Caco-2 (cell line): Measurements from ENCODE around the gene TMEM232. TPM values are rescaled to one million over a fixed set of nuclear protein-coding genes. Genes with fewer than 3 reads are reported as not detected.

Experiments
- BruUV-seq: library from RNA; stranded (reverse); fragments of 400-500 nt; replicated peaks from 2 replicates; lab custom pipeline; 2021; lab: Mats Ljungman, UMichigan
- CTCF ChIA-PET: fragments of 300-600 bp; sonication (Branson Sonifier 250); formaldehyde crosslinking; loops from one replicate; lab custom pipeline; 2022; ENCODE audit warnings: antibody characterized with exemption; lab: Charles Lee
- POLR2A ChIA-PET: fragments of 300-600 bp; sonication (Branson Sonifier 250); formaldehyde crosslinking; loops from one replicate; lab custom pipeline; 2022; ENCODE audit warnings: antibody characterized with exemption; lab: Charles Lee
- DNase-seq, 2 experiments: peaks; one replicate each; pipeline versions ENCODE4 v3.0.0 to v3.0.0-alpha.2; 2020 to 2022
- H3K27me3 ChIP-seq: replicated peaks from 2 replicates; pipeline ENCODE4 v1.6.0; 2011; ENCODE audit warnings: low read length; ENCODE audit not compliant: control insufficient read depth, insufficient read depth
- H3K36me3 ChIP-seq: 2 replicates; pipeline ENCODE4 v1.5.1; 2011; ENCODE audit warnings: low read length; ENCODE audit not compliant: control insufficient read depth, insufficient read depth
- H3K4me1 ChIP-seq: fragments of 250-450 bp; sonication (Bioruptor Pico); 2 replicates; pipeline ENCODE4 v1.5.1; 2020; ENCODE audit warnings: mild to moderate bottlenecking
- H3K4me3 ChIP-seq: 2 replicates; pipeline ENCODE4 v1.5.1; 2011; ENCODE audit warnings: low read depth, mild to moderate bottlenecking, control low read depth, low read length
- H3K9me3 ChIP-seq: fragments of 250-450 bp; sonication (Bioruptor Pico); 2 replicates; pipeline ENCODE4 v1.5.1; 2020; ENCODE audit warnings: mild to moderate bottlenecking, moderate library complexity
- H3K27ac Mint-ChIP-seq: one replicate; pipeline ENCODE4 v1.8.0; 2022; ENCODE audit warnings: mixed read lengths; ENCODE audit not compliant: unreplicated experiment
- H3K27me3 Mint-ChIP-seq: one replicate; pipeline ENCODE4 v1.8.0; 2022; ENCODE audit warnings: mixed read lengths; ENCODE audit not compliant: insufficient read depth, unreplicated experiment
- H3K36me3 Mint-ChIP-seq: one replicate; pipeline ENCODE4 v1.8.0; 2022; ENCODE audit warnings: mild to moderate bottlenecking, mixed read lengths; ENCODE audit not compliant: insufficient read depth, unreplicated experiment
- H3K4me1 Mint-ChIP-seq: one replicate; pipeline ENCODE4 v1.8.0; 2022; ENCODE audit warnings: low read depth, mixed read lengths; ENCODE audit not compliant: unreplicated experiment
- H3K4me3 Mint-ChIP-seq: one replicate; pipeline ENCODE4 v1.8.0; 2022; ENCODE audit warnings: mild to moderate bottlenecking, moderate library complexity, mixed read lengths; ENCODE audit not compliant: unreplicated experiment
- H3K9me3 Mint-ChIP-seq: one replicate; pipeline ENCODE4 v1.8.0; 2022; ENCODE audit warnings: mixed read lengths; ENCODE audit not compliant: unreplicated experiment
- CTCF ChIP-seq, 2 experiments: fragments of 200-600 bp in 1 of 2; IDR thresholded peaks; 1 replicate in 1 of 2; 2 replicates in 1 of 2; pipeline versions ENCODE4 v1.5.1 to v1.8.0; 2011 to 2022; ENCODE audit warnings: antibody characterized with exemption in 1 of 2, control low read depth in 1 of 2, inconsistent platforms in 1 of 2, low read depth in 1 of 2, low read length in 1 of 2, mild to moderate bottlenecking in 1 of 2, moderate library complexity in 1 of 2; ENCODE audit not compliant: insufficient read depth in 1 of 2, severe bottlenecking in 1 of 2, unreplicated experiment in 1 of 2
- intact Hi-C: fragments of 100-400 bp; cut with micrococcal nuclease; formaldehyde crosslinking; loops from one replicate; pipeline ENCODE4 v1.10.0; 2022; ENCODE audit not compliant: unreplicated experiment
- total RNA-seq: library from RNA; stranded (reverse); gene quantifications from 2 replicates; pipeline ENCODE4 v1.2.3, GENCODE V29; 2022

The TMEM232 gene
- total RNA-seq, 1 experiment from 2014 or later: 0.34 TPM

- intact Hi-C loops: no loop called here
- BruUV-seq: no TSS peak
Measured at GRCh38 chr5:110612794-110613247, 113.7 kb downstream of the TMEM232 start.

GRCh38 chr5:110611817-110612216 is 114.7 kb downstream of the TMEM232 start:
- Mint-ChIP-seq H3K27me3 (peaks cover 12% of the 10 kb centered on the region), H3K4me3 (no peak overlapping the region), H3K36me3 (no peaks in the 10 kb centered on the region), H3K4me1 (no peaks in the 10 kb centered on the region), H3K9me3 (no peaks in the 10 kb centered on the region), H3K27ac (no peak overlapping the region)
- Histone ChIP-seq H3K4me1 (no peaks in the 10 kb centered on the region), H3K27me3 (no peaks in the 10 kb centered on the region), H3K4me3 (no peak overlapping the region), H3K36me3 (no peaks in the 10 kb centered on the region), H3K9me3 (peaks cover 16% of the 10 kb centered on the region)
- intact Hi-C loops: no loop called here
- DNase-seq: no peak
- no peak for TF ChIP-seq CTCF (IDR thresholded peaks at IDR 0.05; ENCODE audit: insufficient read depth in 1 of 2, low read depth in 1 of 2, low read length in 1 of 2, severe bottlenecking in 1 of 2, unreplicated experiment in 1 of 2)
- no TSS peak for BruUV-seq
- ChIA-PET POLR2A (no interaction called here), CTCF (no interaction called here)

More at GRCh38 chr5:110612794-110613247, 113.7 kb downstream of the TMEM232 start:
- H3K36me3 ChIP-seq: no peaks in the 10 kb centered on the region
- no peaks in the 10 kb centered on the region for H3K36me3 Mint-ChIP-seq
- POLR2A ChIA-PET: no interaction called here
- no peaks in the 10 kb centered on the region for H3K9me3 Mint-ChIP-seq
- CTCF ChIA-PET: no interaction called here
- H3K4me1 Mint-ChIP-seq: no peaks in the 10 kb centered on the region
- no peaks in the 10 kb centered on the region for H3K4me1 ChIP-seq
- H3K27me3 ChIP-seq: no peaks in the 10 kb centered on the region
- H3K4me3 ChIP-seq: no peak overlapping the region
- no peak overlapping the region for H3K4me3 Mint-ChIP-seq
- TF ChIP-seq CTCF (IDR thresholded peaks at IDR 0.05; ENCODE audit: insufficient read depth in 1 of 2, low read depth in 1 of 2, low read length in 1 of 2, severe bottlenecking in 1 of 2, unreplicated experiment in 1 of 2): no peak
- no peak for DNase-seq
- peaks cover 16% of the 10 kb centered on the region for H3K9me3 ChIP-seq
- H3K27me3 Mint-ChIP-seq: peaks cover 12% of the 10 kb centered on the region
- no peak overlapping the region for H3K27ac Mint-ChIP-seq

GRCh38 chr5:110594866-110595265 is 131.6 kb downstream of the TMEM232 start:
- no peaks in the 10 kb centered on the region for H3K27me3 Mint-ChIP-seq
- H3K27ac Mint-ChIP-seq: no peak overlapping the region
- POLR2A ChIA-PET: no interaction called here

More at GRCh38 chr5:110594866-110595265, 131.6 kb downstream of the TMEM232 start:
- TF ChIP-seq CTCF (IDR thresholded peaks at IDR 0.05; ENCODE audit: insufficient read depth in 1 of 2, low read depth in 1 of 2, low read length in 1 of 2, severe bottlenecking in 1 of 2, unreplicated experiment in 1 of 2): no peak
- H3K9me3 ChIP-seq: no peaks in the 10 kb centered on the region
- no TSS peak for BruUV-seq
- CTCF ChIA-PET: no interaction called here
- H3K4me3 ChIP-seq: no peak overlapping the region
- DNase-seq: no peak
- Mint-ChIP-seq H3K9me3 (no peaks in the 10 kb centered on the region), H3K4me1 (no peaks in the 10 kb centered on the region), H3K36me3 (no peaks in the 10 kb centered on the region), H3K4me3 (no peak overlapping the region)
- no peaks in the 10 kb centered on the region for H3K36me3 ChIP-seq
- intact Hi-C loops: loop anchor here (10.0 kb wide), 1 partner anchor 550 kb away; no protein-coding TSS in a partner anchor
- H3K4me1 ChIP-seq: no peaks in the 10 kb centered on the region
- no peaks in the 10 kb centered on the region; the same call in 1 of the 2 replicates for H3K27me3 ChIP-seq
